Embryonic facial prominence (tissue), 1 donor: ENCODE data around the gene SDE2.
"Not testable (repeated sequence)": the region's sequence is repeated elsewhere in the genome, so short reads cannot be mapped to it uniquely, and the experiment has no call there.

Experiments
- DNase-seq: peaks from one replicate; pipeline ENCODE4 v3.0.0-alpha.2; 2016; ENCODE audit errors: extremely low spot score

The SDE2 gene

DNA sequence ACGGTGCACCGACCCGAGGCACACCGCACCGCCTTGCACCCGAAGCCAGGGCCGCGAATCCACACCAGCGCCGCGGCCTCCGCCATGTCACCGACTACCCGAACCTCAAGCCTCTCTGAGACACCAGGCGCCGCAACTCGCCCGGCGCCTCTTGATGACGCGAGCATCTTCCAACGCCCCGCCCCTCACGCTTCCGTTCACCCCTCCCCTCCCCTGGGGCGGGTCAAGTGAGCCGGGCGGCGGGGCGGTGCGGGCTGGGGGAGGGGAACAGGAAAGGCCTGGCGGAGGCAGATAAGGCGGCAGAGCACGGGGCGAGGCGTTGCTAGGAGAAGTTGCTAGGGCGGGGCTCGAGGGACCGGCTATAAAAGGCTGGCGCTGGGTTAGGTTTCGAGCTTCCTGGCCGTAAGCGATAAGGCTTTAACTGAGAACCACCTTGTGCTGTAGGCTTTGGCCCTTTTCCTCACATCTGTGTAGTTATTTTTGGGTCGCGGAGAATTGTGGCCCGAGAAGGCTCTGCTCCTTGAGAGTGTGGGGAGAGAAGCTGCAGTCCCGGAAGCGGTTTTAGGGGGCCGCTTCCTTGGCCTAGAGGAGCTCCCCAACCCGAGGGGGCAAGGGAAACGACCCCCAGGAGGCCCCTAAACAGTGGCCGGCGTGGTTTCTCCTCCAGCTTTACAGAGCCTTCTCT lies at the start of gene SDE2:
SDE2 (minus strand) TSS at position 117 of the 685 bp plus-strand sequence; CDS start at position 86, 31 bp downstream.
- peak; percentile 97 for DNase-seq

DNA sequence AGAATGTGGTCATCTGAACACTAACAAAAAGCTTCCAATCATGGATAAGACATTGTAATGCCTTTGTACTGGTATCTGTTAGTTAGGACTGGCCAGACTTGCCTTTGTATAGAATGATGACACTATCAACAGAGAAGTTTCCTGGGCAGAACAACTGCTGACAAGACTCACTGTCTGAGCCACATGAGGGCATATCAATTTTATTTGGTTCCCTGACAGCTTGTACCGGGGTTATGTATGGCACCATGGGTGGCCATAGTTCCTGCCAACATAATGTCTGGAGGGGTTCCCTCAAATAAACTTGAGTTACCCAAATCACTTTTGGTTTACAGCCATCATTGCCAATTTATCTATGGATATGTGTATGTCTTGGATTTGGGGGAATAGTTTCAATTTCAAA lies 49.7 kb upstream of the SDE2 start:
- no peak for DNase-seq

DNA sequence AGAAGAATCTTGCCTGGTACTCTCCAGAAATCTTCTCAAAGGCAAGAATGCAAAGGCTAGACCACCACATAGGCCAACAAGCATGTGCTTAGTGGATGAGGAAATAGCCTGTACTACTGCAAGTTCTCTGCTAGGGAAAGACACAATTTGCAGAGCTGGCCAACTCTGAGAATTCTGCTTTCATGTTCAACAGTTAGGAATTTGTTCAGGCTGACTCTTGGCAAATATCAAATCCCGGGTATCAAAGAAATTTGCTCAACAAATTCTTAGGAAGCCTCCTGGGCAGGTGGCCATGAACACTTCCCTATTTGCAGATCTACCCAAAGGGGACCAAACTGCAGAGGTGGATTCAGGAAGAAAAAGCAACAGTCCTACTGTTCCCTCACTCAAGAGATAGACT lies 48.4 kb upstream of the SDE2 start:
- DNase-seq = no peak

DNA sequence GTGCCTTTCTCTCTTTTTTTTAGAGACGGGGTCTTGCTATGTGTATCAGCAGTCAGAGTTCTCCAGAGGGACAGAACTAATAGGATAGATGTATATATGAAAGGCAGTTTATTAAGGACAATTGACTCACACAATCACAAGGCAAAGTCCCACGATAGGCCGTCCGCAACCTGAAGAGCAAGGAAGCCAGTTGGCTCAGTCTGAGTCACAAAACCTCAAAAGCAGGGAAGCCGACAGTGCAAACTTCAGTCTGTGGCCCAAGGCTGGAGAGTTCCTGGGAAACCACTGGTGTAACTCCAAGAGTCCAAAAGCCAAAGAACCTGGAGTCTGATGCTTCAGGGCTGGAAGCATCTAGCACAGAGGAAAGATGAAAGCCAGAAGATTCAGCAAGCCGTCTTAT lies 47.1 kb upstream of the SDE2 start:
- DNase-seq = no peak

DNA sequence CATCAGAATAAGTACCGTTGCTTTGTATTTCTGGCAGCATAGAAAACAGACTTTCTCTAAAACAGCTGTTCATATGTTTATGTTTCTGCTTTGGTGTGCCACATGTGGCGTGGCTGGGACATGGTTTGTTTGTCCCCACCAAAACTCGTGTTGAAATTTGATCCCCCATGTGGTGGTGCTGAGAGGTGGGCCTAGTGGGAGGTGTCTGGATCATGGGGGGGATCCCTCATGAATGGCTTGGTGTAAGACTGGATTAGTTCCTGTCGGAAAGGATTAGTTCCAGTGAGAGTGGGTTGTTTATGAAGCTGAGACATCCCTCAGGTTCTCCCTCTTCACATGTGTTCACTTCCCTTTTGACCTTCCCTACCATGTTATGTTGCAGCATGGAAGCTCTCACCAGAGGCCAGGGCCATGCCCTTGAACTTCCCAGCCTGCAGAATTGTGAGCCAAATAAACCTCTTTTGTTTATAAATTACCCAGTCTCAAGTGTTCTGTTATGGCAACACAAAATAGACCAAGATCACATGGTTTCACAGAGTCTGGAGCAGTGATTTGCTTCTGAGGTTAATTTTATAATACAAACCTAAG lies 45.5 kb upstream of the SDE2 start:
- no peak for DNase-seq

DNA sequence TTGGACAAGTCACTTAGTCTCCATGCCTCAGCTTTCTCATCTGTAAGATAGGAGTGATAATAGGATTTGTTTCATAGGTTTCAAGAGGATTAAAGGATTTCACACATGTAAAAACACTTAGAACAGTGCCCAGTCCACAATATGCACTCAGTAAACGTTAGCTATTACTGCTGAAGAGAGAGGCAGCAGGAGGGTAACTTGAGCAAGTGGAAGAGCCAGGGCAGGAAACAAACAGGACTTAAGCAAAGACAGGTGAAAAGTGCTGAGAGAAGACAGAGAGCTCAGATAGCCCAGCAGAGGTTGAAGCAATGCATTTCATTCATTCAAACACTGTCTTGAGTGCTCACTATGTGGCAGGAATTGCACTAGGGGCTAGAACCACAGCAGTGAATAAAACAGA lies 42.3 kb upstream of the SDE2 start:
- DNase-seq = no peak

DNA sequence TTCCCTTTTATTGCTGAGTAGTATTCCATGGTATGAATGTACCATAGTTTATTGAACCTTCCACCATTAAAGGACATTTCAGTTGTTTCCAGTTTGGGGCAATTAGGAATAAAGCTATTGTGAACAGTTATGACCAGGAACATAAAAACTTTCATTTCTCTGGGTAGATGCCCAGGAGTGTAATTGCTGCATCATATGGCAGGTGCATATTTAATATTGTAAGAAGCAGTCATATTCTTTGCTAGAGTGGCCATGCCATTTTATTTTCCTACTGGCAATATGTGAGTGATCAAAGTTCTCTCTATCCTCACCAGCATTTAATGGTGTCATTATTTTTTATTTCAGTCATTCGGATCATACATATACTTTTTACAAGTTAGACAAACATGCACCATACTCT lies 39.5 kb upstream of the SDE2 start:
- DNase-seq = no peak

DNA sequence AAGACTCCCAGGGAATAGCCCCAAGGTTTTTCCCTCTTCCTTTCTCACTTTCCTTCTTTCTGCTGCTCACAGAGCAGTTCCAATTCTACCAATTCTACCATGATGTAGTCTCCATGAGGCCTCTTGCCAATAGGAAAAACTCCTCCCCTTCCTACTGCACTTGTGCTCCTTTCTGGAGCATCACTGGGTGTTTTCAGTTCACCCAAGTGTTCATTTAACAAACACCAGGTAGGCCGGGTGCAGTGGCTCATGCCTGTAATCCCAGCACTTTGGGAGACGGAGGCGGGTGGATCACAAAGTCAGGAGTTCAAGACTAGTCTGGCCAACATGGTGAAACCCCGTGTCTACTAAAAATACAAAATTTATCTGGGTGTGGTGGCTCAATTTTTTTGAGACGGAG lies 36.8 kb upstream of the SDE2 start:
- no peak for DNase-seq

DNA sequence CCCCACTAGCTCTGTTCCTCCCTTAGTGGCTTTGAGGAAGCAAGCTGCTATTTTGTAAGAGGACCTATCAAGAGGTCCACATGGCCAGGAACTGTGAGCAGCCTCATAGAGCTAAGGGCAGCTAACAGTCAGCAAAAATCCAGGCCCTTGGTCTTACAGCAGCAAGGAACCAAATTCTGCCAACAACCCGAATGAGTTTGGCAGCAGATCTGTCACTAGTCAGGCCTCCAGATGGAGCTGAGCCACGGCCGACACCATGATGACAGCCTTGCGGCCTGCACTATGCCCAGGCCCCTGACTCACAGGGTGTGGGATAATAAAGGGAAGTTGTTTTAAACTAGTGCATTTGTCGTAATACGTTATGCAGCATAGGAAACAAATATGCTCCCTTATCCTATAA lies 35.3 kb upstream of the SDE2 start:
- no peak for DNase-seq

DNA sequence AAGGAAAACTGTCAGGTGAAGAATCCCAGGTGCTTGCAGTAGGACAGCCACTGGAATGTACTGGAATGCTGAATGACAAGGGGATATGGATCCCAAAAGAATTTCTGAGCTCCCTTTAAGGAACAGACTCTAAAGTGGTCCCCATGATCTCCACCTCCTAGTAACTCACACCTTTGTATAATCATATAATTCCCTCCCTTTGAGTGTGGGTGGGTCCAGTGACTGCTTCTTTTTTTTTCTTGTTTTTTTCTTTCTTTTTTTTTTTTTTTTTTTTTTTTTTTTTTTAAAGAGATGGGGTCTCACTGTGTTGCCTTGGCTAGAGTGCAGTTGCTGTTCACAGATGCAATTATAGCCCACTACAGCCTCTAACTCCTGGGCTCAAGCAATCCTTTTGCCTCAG lies 34.8 kb upstream of the SDE2 start:
- DNase-seq = no peak

DNA sequence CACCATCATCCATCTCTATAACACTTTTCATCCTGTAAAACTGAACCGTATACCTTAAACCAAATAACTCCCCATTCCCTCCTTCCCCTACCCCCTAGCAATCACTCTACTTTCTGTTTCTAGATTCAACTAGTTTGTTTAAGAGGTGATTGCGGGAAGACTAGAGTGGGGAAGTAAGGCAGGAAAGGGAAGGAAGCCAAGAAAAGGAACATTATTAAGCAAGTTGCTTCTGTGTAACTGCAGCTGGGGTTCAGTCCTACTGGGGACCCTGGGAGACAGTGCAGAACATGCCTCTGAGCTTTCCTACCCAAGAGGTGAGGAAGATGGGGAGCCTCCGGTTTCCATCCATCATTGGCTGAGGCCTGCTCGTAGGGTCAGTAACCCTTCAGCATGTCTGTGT lies 34.4 kb upstream of the SDE2 start:
- DNase-seq = no peak

DNA sequence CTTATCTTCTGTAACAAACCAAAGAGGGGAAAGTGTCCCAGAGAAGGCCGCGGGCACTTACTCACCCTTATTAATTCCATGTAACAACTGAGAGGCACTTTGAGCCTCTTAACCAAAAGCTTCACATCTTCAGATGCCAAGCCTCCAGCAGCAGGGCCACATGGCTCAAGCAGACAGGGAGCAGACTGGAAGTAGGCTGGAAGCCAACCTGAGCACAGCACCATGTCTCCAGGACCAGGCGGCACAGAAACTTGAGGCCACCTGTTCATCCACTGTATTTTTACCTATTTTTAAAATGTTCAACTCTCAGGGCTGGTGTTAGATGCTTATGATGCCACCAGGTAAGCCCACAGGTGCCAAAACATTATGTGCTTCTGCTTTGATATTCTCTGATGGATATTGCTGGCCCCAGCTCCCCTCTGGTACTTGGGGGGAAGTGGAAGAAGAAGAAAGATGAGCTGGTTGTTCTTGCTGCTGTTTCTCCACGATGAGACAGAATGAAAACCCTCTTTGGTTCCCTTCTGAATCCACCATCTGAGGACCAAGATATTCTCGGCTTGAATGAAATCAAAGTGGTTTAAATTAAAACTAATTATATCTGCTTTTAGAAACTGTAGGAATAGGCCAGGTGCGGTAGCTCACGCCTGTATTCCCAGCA lies 30.6 kb upstream of the SDE2 start:
- no peak for DNase-seq

DNA sequence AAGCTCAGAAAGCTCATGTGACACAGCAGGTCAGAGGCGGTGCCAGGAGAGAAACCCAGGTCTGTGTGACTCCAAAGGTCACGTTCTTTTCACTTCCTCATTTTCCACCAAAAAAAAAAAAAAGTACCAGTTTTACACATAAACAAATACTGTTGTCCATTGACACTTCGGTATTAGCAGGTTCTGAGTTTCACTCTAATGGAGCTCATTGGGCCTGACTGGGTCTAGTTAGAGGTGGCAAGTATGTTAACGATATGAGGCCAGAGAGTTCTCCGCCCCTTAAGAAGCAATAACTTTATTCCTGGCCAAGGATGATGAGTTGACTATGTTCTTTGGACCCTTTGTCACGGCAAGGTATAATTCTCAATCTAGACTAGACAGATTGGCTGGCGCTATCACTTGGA lies 30.0 kb upstream of the SDE2 start:
- DNase-seq = no peak

DNA sequence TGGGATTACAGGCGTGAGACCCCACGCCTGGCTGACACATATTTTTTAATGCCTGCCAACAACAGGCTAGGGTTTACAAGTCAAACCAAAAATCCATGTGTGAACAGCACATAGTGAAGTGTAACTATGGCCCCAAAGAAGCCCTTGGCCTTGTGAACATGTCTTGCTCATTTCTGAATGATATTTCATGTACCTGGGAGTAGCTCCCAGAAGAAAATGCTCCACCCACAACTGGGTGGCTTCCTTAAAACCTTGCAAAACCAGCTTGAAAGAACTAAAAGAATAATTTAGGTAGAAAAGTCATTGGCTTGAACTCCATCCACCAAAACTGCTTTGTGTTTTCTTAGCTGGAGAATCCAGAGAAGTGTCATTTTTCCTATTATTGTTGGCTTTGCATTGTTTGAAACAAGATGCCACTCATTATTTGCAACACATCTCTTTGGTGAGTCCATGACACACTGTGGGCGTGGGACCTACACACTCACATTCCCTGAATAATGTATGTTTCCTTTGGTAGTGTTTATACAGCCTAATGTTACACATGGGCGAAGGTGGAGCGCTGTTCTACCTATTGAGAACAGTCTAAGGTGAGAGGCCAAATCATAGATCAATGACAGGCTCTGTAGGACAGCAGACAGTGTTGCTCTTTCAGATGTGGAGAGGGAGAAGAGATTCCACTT lies 28.5 kb upstream of the SDE2 start:
- DNase-seq = no peak

DNA sequence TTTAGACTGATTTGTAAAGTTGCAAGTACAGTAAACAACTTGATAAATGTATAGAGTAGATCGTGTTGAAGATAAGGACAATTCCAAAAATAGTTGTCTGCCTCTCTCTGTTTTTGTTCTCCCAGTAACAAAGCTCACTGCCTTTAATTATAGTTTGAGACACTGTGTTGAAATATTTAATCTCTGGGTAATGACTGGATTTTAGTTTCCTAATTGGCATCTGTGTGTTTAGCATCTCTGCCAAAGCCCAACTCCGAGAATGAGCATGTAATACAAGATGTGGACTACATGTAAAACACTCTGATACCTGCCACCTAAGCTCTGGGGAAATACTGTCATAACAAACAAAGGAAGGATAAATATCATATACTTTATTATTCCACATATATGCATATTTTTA lies 27.7 kb upstream of the SDE2 start:
- no peak for DNase-seq

DNA sequence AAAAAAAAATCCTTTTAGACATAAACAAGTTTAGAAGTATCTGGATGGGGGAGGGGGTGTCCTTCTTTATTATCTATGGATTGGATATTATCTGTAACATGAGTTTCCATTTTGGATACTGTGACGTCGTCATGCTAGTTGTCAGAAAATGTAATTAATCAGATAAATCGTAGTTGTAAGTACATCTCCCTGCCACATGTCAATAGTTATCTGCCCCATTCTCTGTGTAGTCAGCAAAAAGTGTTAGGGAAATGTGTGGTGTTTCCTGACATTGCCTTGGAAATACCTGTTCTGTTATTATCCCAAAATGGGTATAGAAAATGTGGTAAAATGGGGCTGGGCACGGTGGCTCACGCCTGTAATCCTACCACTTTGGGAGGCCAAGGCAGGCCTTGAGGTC lies 24.6 kb upstream of the SDE2 start:
- DNase-seq = no peak

DNA sequence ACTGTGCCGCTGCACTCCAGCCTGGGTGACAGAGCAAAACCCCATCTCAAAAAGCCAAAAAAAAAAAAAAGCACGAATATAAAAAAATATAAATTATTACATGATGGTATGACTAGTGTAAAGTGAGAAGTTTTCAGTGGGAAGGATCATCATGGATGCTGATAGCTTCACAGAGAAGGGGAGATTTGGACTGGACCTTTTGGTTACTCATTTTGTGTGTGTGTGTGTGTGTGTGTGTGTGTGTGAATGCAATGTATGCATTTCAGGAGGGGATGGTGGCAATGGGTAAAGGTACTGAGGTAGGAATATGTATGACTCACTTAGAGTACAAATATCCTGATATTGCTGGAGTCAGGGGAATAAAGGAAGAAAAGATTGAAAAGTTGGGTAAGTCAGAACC lies 22.7 kb upstream of the SDE2 start:
- no peak for DNase-seq

DNA sequence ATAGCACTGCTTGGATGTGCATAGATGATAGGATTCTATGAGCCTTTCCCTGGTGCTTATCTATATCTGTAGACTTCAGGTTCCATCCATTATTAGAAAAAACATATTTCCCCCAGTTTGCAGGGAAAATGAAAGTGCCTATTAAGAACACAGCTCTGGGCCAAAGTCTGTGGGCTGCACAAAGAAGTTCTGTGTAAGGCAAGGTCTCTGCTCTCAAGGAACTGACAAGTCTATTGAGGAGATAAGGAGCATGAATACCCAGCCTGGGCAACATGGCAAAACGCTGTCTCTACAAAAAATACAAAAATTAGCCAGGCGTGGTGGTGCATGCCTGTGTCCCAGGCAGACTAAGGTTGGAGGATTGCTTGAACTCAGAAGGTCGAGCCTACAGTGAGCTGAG lies 22.3 kb upstream of the SDE2 start:
- DNase-seq = no peak

DNA sequence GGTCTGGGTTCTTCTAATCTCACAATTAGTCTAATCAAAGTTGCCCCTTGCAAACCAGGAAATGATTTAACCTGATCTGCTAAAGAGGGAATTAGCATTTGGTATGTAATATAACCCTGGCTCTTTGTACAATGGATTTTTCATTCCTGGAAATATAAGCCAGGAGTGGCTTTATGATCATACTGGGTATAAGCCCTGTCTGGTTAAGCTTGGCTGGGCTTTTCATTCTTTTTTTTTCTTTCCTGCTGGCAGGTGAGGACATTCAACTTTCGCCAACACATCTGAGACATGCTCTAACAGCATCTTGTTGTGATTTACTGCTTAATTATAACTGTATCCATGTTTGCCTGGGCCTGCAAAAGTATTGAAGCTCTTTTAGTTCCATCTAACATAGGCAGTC lies 20.4 kb upstream of the SDE2 start:
- DNase-seq = no peak

DNA sequence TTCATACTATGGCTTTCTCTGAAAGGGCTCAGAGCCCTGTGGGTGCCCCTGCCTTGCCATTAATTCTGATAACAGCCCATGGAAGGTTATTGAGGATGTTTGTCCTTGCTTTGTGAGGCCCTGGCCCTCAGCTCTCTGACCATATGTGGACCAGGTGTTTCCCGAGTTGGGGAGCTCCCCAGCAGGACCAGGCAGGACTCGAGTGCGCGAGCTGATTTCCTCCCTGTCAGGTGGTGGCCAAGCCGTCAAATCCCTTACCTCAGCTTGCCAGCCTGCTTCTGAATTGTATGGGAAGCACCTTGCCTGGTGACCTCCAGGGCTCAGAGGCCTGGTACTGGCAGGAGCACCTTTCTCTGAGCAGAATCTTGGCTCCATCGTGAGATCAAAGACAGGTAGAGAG lies 17.9 kb upstream of the SDE2 start:
- DNase-seq = no peak

DNA sequence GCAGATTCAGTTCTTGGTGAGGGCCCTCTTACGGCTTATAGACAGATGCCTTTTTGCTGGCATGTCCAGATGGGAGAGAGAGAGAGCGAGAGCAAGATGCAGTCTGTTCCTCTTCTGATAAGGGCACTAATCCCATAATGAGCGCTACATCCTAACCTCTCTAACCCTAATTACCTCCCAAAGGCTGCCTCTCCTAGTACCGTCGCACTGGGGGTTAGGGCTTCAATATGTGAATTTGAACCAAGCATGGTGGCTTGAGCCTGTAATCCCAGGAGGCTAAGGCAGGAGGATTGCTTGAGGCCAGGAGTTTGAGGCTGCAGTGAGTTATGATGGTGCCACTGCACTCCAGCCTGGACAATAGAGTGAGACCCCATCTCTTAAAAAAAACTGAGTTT lies 10.5 kb upstream of the SDE2 start:
- DNase-seq = no peak

DNA sequence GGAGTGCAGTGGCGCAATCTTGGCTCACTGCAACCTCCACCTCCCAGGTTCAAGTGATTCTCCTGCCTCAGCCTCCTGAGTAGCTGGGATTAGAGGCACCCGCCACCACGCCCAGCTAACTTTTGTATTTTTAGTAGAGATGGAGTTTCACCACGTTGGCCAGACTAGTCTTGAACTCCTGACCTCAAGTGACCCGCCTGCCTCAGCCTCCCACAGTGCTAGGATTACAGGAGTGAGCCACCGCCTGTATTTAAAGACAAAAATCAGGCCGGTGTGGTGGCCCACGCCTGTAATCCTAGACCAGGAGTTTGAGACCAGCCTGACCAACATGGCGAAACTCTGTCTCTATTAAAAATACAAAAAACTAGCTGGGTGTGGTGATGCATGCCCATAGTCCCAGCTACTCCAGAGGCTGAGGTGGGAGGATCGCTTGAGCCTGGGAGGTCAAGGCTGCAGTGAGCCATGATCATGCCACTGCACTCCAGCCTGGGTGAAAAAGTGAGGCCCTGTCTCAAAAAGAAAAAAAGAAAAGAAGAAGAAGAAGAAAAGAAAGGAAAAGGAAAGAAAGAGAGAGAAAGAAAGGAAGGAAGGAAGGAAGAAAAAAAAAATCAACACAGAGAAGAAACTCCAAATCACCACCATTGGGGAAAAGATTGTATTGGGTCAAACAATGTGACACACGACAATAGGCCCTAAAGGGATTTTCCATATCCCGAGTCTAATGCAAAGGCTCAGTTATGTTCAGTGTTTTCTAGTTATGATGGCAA lies 8.2 kb upstream of the SDE2 start:
- DNase-seq = not testable (repeated sequence)
